IMR-90 (cell line): ENCODE data around the gene MRPL33. TPM values are rescaled to one million over a fixed set of nuclear protein-coding genes. Genes with fewer than 3 reads are reported as not detected.

Experiments
- ATAC-seq: fragments of 200-7000 bp; cut with Tn5 transposase; 2 replicates; pipeline ENCODE4 v1.9.1; 2020; ENCODE audit warnings: low read depth, mild to moderate bottlenecking, moderate library complexity
- BruUV-seq: library from RNA; stranded (reverse); fragments of 400-500 nt; replicated peaks from 2 replicates; lab custom pipeline; 2021; lab: Mats Ljungman, UMichigan
- CTCF ChIA-PET: fragments of 300-600 bp; formaldehyde crosslinking; extraction: SDS; loops from one replicate; lab custom pipeline; 2021; ENCODE audit warnings: antibody characterized with exemption; lab: Yijun Ruan, JAX
- POLR2A ChIA-PET: fragments of 300-600 bp; sonication (Branson Sonifier 250); formaldehyde crosslinking; loops from one replicate; lab custom pipeline; 2022; ENCODE audit warnings: antibody characterized with exemption; ENCODE audit not compliant: unreplicated experiment; lab: Charles Lee
- DNase-seq: peaks from one replicate; pipeline ENCODE4 v3.0.0; 2013
- H2AFZ ChIP-seq: replicated peaks from 2 replicates; pipeline ENCODE3; 2013; ENCODE audit warnings: low read length, mild to moderate bottlenecking; ENCODE audit not compliant: poor library complexity
- H2AK5ac ChIP-seq: 2 replicates; pipeline ENCODE4 v1.6.1; 2013; ENCODE audit warnings: low read depth, low read length, inconsistent platforms
- H2AK9ac ChIP-seq: replicated peaks from 2 replicates; pipeline ENCODE3; 2013; ENCODE audit warnings: mild to moderate bottlenecking, low read depth, low read length, moderate library complexity; ENCODE audit not compliant: poor library complexity
- H2BK120ac ChIP-seq: 2 replicates; pipeline ENCODE4 v1.6.1; 2013; ENCODE audit warnings: low read depth, low read length, inconsistent platforms
- H2BK15ac ChIP-seq: 3 replicates; pipeline ENCODE4 v1.6.1; 2013; ENCODE audit warnings: low read depth, low read length, inconsistent platforms
- H2BK20ac ChIP-seq: 2 replicates; pipeline ENCODE4 v1.6.1; 2013; ENCODE audit warnings: low read depth, mild to moderate bottlenecking, inconsistent platforms, low read length, moderate library complexity
- H2BK5ac ChIP-seq: 2 replicates; pipeline ENCODE4 v1.6.1; 2013; ENCODE audit warnings: mild to moderate bottlenecking, low read depth, low read length, inconsistent platforms; ENCODE audit not compliant: poor library complexity, severe bottlenecking
- H3K14ac ChIP-seq: replicated peaks from 2 replicates; pipeline ENCODE4 v1.6.1; 2013; ENCODE audit warnings: low read depth, low read length, inconsistent platforms
- H3K18ac ChIP-seq: 2 replicates; pipeline ENCODE4 v1.6.1; 2013; ENCODE audit warnings: low read depth, low read length, control low read depth
- H3K23ac ChIP-seq: 2 replicates; pipeline ENCODE4 v1.6.1; 2013; ENCODE audit warnings: low read depth, low read length, inconsistent platforms
- H3K27ac ChIP-seq: 2 replicates; pipeline ENCODE4 v1.5.1; 2013; ENCODE audit warnings: mild to moderate bottlenecking, control low read depth, low read length; ENCODE audit not compliant: insufficient read depth
- H3K27me3 ChIP-seq: 2 replicates; pipeline ENCODE4 v1.6.1; 2013; ENCODE audit warnings: low read length; ENCODE audit not compliant: control insufficient read depth, insufficient read depth
- H3K36me3 ChIP-seq: 2 replicates; pipeline ENCODE4 v1.6.1; 2013; ENCODE audit warnings: low read length, mixed read lengths; ENCODE audit not compliant: control insufficient read depth, insufficient read depth
- H3K4ac ChIP-seq: 2 replicates; pipeline ENCODE4 v1.6.1; 2013; ENCODE audit warnings: low read depth, low read length, inconsistent platforms
- H3K4me1 ChIP-seq: 2 replicates; pipeline ENCODE4 v1.6.1; 2013; ENCODE audit warnings: low read length, mixed read lengths; ENCODE audit not compliant: control insufficient read depth, insufficient read depth
- H3K4me2 ChIP-seq: 2 replicates; pipeline ENCODE4 v1.6.1; 2013; ENCODE audit warnings: low read depth, mild to moderate bottlenecking, control low read depth, low read length, moderate library complexity
- H3K4me3 ChIP-seq: 2 replicates; pipeline ENCODE4 v1.5.1; 2013; ENCODE audit warnings: low read depth, mild to moderate bottlenecking, control low read depth, low read length, moderate library complexity; ENCODE audit not compliant: insufficient read depth
- H3K56ac ChIP-seq: 2 replicates; pipeline ENCODE4 v1.6.1; 2013; ENCODE audit warnings: low read length, inconsistent platforms; ENCODE audit not compliant: insufficient read depth; ENCODE audit errors: extremely low read depth
- H3K79me1 ChIP-seq, 2 experiments: 2 replicates each; pipeline ENCODE4 v1.6.1; 2013; ENCODE audit warnings: low read length in 2 of 2, inconsistent platforms in 1 of 2, low read depth in 1 of 2
- H3K9ac ChIP-seq: 2 replicates; pipeline ENCODE4 v1.6.1; 2013; ENCODE audit warnings: low read depth, low read length, control low read depth
- H3K9me1 ChIP-seq: 2 replicates; pipeline ENCODE4 v1.6.1; 2013; ENCODE audit warnings: low read length, inconsistent platforms; ENCODE audit not compliant: insufficient read depth
- H3K9me3 ChIP-seq: 2 replicates; pipeline ENCODE4 v1.6.1; 2013; ENCODE audit warnings: low read length; ENCODE audit not compliant: control insufficient read depth, insufficient read depth
- H4K20me1 ChIP-seq: 2 replicates; pipeline ENCODE4 v1.6.1; 2013; ENCODE audit warnings: low read length, inconsistent platforms; ENCODE audit not compliant: insufficient read depth
- H4K5ac ChIP-seq: 2 replicates; pipeline ENCODE4 v1.6.1; 2013; ENCODE audit warnings: mild to moderate bottlenecking, low read depth, low read length, control low read depth
- H4K8ac ChIP-seq, 2 experiments: 2 replicates each; pipeline ENCODE4 v1.6.1; 2013; ENCODE audit warnings: low read depth in 2 of 2, low read length in 2 of 2, control low read depth in 1 of 2, inconsistent platforms in 1 of 2
- H4K91ac ChIP-seq: 2 replicates; pipeline ENCODE4 v1.6.1; 2013; ENCODE audit warnings: low read depth, low read length, inconsistent platforms; ENCODE audit not compliant: insufficient read depth
- BHLHE40 ChIP-seq: fragments of 150-350 bp; IDR thresholded peaks from 2 replicates; pipeline ENCODE4 v1.6.1; 2016; ENCODE audit warnings: mild to moderate bottlenecking, low read depth, low read length
- CHD1 ChIP-seq: IDR thresholded peaks from 2 replicates; pipeline ENCODE4 v1.6.1; 2012; ENCODE audit warnings: low read depth, low read length, improper control_type of control experiment
- FOS ChIP-seq: fragments of 150-350 bp; IDR thresholded peaks from 2 replicates; pipeline ENCODE4 v1.6.1; 2016; ENCODE audit warnings: low read depth, low read length
- MAZ ChIP-seq: IDR thresholded peaks from 2 replicates; pipeline ENCODE4 v1.6.1; 2012; ENCODE audit warnings: low read depth, mild to moderate bottlenecking, low read length, improper control_type of control experiment, moderate library complexity, borderline replicate concordance
- MXI1 ChIP-seq: IDR thresholded peaks from 2 replicates; pipeline ENCODE4 v1.6.1; 2012; ENCODE audit warnings: low read depth, mild to moderate bottlenecking, low read length, moderate library complexity, borderline replicate concordance
- RAD21 ChIP-seq: IDR thresholded peaks from 2 replicates; pipeline ENCODE4 v1.6.1; 2012; ENCODE audit warnings: low read length, improper control_type of control experiment
- RFX5 ChIP-seq: IDR thresholded peaks from 2 replicates; pipeline ENCODE4 v1.8.0; 2012; ENCODE audit warnings: low read depth, mild to moderate bottlenecking, low read length, moderate library complexity
- SMC3 ChIP-seq: fragments of 150-350 bp; IDR thresholded peaks from 2 replicates; pipeline ENCODE4 v1.6.1; 2016; ENCODE audit warnings: low read depth, mild to moderate bottlenecking, antibody characterized with exemption, low read length, moderate library complexity
- WGBS, 2 experiments: methylation state at CpG; one replicate each; pipeline versions ENCODE4 v1.1.5 to v1.1.7; 2013; ENCODE audit warnings: missing lambda C conversion rate in 2 of 2; ENCODE audit not compliant: insufficient read length in 1 of 2; ENCODE audit errors: extremely low coverage in 2 of 2; 5-methylcytosine and 5-hydroxymethylcytosine counted together
- dilution Hi-C: fragments of 300-500 bp; cut with HindIII; formaldehyde crosslinking; loops from one replicate; pipeline ENCODE4 v1.14.3; 2018; ENCODE audit warnings: low sequenced_read_pairs; ENCODE audit not compliant: unreplicated experiment
- in situ Hi-C: fragments of 300-500 bp; cut with MboI; formaldehyde crosslinking; loops from 3 replicates; pipeline ENCODE4 v1.14.3; 2019; ENCODE audit warnings: low sequenced_read_pairs, inconsistent platforms, mixed read lengths
- intact Hi-C: fragments of 100-400 bp; cut with micrococcal nuclease; formaldehyde crosslinking; loops from 2 replicates; pipeline ENCODE4 v1.10.0; 2022
- polyA plus RNA-seq, 3 experiments: library from polyadenylated mRNA; depleted of rRNA; stranded (reverse); fragments of >200 nt; gene quantifications; 2 replicates each; pipeline ENCODE4 v1.2.3, GENCODE V29; 2012; ENCODE audit warnings: low replicate concordance in 1 of 3
- total RNA-seq: library from RNA; depleted of rRNA; stranded (reverse); fragments of >200 nt; gene quantifications from 2 replicates; pipeline ENCODE4 v1.2.3, GENCODE V29; 2012
- TF ChIP-seq, protein P1 (sequence below): conservative IDR thresholded peaks from 2 replicates; pipeline ENCODE4 v1.5.1; 2012; ENCODE audit warnings: mild to moderate bottlenecking, low read depth, low read length, improper control_type of control experiment
- TF ChIP-seq, protein P2 (sequence below): fragments of 150-350 bp; IDR thresholded peaks from 2 replicates; pipeline ENCODE4 v1.6.1; 2016; ENCODE audit warnings: low read depth, mild to moderate bottlenecking, low read length, moderate library complexity, borderline replicate concordance
- TF ChIP-seq, protein P3 (sequence below): fragments of 150-350 bp; IDR thresholded peaks from 2 replicates; pipeline ENCODE4 v1.6.1; 2017; ENCODE audit warnings: mild to moderate bottlenecking, antibody characterized with exemption, low read length, low read depth

The MRPL33 gene
- total and polyA plus RNA-seq, 2 of the 4 experiments (the other 2 are of a cell fraction) = 13.3 to 101 TPM

DNA sequence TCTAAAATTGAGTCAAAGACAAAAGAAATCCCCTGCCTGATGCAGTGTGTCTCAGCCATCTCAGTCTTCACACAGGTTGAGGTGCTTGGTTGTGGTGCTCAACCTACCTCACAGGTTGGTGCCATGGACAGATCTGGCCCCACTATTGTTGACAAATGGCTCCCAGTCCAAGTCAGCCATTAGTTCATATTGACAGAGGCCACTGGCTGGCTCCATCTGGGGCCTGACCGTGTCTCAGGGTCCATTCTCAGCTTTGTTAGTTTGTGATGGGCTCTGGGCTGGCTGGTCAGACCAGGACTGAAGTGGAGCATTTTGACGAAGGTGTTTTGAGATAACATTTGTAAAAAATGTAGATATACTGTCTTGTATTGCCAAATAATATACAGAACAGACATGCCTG is 36.9 kb downstream of the MRPL33 start:
- H2BK15ac ChIP-seq = peak overlapping the region; percentile 84; the same call in 1 of the 3 replicates
- no peak overlapping the region for H3K14ac ChIP-seq
- peaks cover 0 to 8% of the 10 kb centered on the region in 2 experiments; a peak in 2 of 4 replicates for H3K79me1 ChIP-seq
- H4K20me1 ChIP-seq = no peaks in the 10 kb centered on the region
- peak overlapping the region; percentile 11 for H2AFZ ChIP-seq
- POLR2A ChIA-PET = no interaction called here
- H2AK5ac ChIP-seq = peak overlapping the region; percentile 94
- no peak overlapping the region for H3K9ac ChIP-seq
- CTCF ChIA-PET = no interaction called here
- intact Hi-C loops = no loop called here
- H2AK9ac ChIP-seq = peak overlapping the region; percentile 53
- H2BK20ac ChIP-seq = peak overlapping the region; percentile 80
- H3K9me3 ChIP-seq = no peaks in the 10 kb centered on the region
- peak overlapping the region; percentile 38 for H2BK5ac ChIP-seq
- no peak for ATAC-seq
- peak overlapping the region; percentile 68 for H3K4ac ChIP-seq
- peaks cover 13% of the 10 kb centered on the region for H3K4me1 ChIP-seq
- H3K23ac ChIP-seq = no peak overlapping the region; the same call in 1 of the 2 replicates
- H3K27me3 ChIP-seq = no peaks in the 10 kb centered on the region
- H3K36me3 ChIP-seq = no peaks in the 10 kb centered on the region
- peaks cover 11% of the 10 kb centered on the region; the same call in 1 of the 2 replicates for H3K9me1 ChIP-seq
- H4K91ac ChIP-seq = peak overlapping the region; percentile 69; the same call in 1 of the 2 replicates
- no peak overlapping the region for H3K4me2 ChIP-seq
- TF ChIP-seq, protein P1, sequence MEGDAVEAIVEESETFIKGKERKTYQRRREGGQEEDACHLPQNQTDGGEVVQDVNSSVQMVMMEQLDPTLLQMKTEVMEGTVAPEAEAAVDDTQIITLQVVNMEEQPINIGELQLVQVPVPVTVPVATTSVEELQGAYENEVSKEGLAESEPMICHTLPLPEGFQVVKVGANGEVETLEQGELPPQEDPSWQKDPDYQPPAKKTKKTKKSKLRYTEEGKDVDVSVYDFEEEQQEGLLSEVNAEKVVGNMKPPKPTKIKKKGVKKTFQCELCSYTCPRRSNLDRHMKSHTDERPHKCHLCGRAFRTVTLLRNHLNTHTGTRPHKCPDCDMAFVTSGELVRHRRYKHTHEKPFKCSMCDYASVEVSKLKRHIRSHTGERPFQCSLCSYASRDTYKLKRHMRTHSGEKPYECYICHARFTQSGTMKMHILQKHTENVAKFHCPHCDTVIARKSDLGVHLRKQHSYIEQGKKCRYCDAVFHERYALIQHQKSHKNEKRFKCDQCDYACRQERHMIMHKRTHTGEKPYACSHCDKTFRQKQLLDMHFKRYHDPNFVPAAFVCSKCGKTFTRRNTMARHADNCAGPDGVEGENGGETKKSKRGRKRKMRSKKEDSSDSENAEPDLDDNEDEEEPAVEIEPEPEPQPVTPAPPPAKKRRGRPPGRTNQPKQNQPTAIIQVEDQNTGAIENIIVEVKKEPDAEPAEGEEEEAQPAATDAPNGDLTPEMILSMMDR = no peak
- TF ChIP-seq, protein P2, sequence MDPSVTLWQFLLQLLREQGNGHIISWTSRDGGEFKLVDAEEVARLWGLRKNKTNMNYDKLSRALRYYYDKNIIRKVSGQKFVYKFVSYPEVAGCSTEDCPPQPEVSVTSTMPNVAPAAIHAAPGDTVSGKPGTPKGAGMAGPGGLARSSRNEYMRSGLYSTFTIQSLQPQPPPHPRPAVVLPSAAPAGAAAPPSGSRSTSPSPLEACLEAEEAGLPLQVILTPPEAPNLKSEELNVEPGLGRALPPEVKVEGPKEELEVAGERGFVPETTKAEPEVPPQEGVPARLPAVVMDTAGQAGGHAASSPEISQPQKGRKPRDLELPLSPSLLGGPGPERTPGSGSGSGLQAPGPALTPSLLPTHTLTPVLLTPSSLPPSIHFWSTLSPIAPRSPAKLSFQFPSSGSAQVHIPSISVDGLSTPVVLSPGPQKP = no peak
- TF ChIP-seq MXI1 = no peak
- TF ChIP-seq RAD21 = no peak
- TF ChIP-seq RFX5 = no peak
- no peak for TF ChIP-seq MAZ
- TF ChIP-seq BHLHE40 = no peak
- no peak for TF ChIP-seq FOS
- TF ChIP-seq CHD1 = no peak
- TF ChIP-seq, protein P3, sequence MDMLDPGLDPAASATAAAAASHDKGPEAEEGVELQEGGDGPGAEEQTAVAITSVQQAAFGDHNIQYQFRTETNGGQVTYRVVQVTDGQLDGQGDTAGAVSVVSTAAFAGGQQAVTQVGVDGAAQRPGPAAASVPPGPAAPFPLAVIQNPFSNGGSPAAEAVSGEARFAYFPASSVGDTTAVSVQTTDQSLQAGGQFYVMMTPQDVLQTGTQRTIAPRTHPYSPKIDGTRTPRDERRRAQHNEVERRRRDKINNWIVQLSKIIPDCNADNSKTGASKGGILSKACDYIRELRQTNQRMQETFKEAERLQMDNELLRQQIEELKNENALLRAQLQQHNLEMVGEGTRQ = no peak
- no peak for TF ChIP-seq SMC3
- no CpG with 5 or more reads among the region's 2 CpGs for WGBS, 2 experiments
- 0 out of 4 replicates have a peak overlapping the region, but pooled peaks have one; percentile 4 to 27 for H4K8ac ChIP-seq
- no peak overlapping the region for H3K27ac ChIP-seq
- peak overlapping the region; percentile 59 for H2BK120ac ChIP-seq
- in situ Hi-C loops = no loop called here
- dilution Hi-C loops = no loop called here
- H3K18ac ChIP-seq = peak overlapping the region; percentile 37; the same call in 1 of the 2 replicates
- no peak for DNase-seq
- no peak overlapping the region for H3K4me3 ChIP-seq
- H4K5ac ChIP-seq = no peak overlapping the region
- BruUV-seq = no TSS peak
- no peak overlapping the region for H3K56ac ChIP-seq
